ENCODE results near the gene PTPRM. TPM values are rescaled to one million over a fixed set of nuclear protein-coding genes. Genes with fewer than 3 reads are reported as not detected.

PTPRM gene
- total RNA-seq, 4 donors from 2014 or later = 22.5 to 92.5 (median 39.2) TPM

Small RNA genes lying within 50 kb of the gene (small RNA-seq; reads per million reads assigned to genes)
- 0 reads per million in 4 donors for gene AP001094.1
- 0 reads per million in 4 donors for gene RF00012
